ENCODE measurements around the gene QSOX1. TPM values are rescaled to one million over a fixed set of nuclear protein-coding genes. Genes with fewer than 3 reads are reported as not detected.

QSOX1 gene
- total and polyA plus RNA-seq, 4 donors, result 170 to 537 (median 256) TPM

DNA sequence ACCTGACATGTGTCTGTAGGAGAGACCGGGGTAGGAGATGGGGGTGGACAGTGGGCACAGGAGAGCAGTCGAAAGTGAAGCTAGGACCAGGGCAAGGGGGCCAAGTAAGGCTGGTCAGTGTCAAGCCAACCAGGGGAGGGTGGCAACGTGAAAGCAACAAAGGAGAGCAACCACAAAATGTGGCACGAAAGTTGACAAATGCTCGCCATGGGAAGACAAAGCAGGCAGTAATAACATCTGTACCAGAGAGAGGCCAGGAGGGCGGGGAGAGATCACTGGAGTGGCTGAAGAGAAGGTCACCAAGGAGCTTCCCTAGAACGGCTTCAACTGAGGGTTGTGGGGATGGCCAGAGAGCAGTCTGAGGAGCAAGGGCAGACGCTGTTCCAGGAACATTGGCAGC is 17.0 kb downstream of the QSOX1 start:
- H3K9ac ChIP-seq (ENCODE audit: insufficient read depth in 1 of 2, low read length in 2 of 2), result no peak overlapping the region
- peaks cover 4 to 28% (median 12%) of the 10 kb centered on the region in 5 donors for H3K4me1 ChIP-seq (ENCODE audit: control insufficient read depth in 5 of 5, insufficient read depth in 5 of 5, low read length in 5 of 5)
- no peak overlapping the region for H3K4me3 ChIP-seq
- no peak overlapping the region for H3K27ac ChIP-seq (ENCODE audit: low read depth in 1 of 2, low read length in 1 of 2)
- peaks cover 0 to 29% (median 6%) of the 10 kb centered on the region in 4 donors for H3K36me3 ChIP-seq (ENCODE audit: control insufficient read depth in 4 of 4, insufficient read depth in 4 of 4, low read length in 4 of 4)
- 82 to 88% methylated on average over 8 of the region's 8 CpGs for WGBS, 2 donors
- TF ChIP-seq, protein P1, sequence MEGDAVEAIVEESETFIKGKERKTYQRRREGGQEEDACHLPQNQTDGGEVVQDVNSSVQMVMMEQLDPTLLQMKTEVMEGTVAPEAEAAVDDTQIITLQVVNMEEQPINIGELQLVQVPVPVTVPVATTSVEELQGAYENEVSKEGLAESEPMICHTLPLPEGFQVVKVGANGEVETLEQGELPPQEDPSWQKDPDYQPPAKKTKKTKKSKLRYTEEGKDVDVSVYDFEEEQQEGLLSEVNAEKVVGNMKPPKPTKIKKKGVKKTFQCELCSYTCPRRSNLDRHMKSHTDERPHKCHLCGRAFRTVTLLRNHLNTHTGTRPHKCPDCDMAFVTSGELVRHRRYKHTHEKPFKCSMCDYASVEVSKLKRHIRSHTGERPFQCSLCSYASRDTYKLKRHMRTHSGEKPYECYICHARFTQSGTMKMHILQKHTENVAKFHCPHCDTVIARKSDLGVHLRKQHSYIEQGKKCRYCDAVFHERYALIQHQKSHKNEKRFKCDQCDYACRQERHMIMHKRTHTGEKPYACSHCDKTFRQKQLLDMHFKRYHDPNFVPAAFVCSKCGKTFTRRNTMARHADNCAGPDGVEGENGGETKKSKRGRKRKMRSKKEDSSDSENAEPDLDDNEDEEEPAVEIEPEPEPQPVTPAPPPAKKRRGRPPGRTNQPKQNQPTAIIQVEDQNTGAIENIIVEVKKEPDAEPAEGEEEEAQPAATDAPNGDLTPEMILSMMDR (IDR thresholded peaks at IDR 0.05; ENCODE audit: control extremely low read depth, extremely low read depth), result no peak
- no peaks in the 10 kb centered on the region for H3K27me3 ChIP-seq (ENCODE audit: control insufficient read depth in 3 of 3, insufficient read depth in 3 of 3, low read length in 2 of 3)
- no peak for DNase-seq
- H3K9me3 ChIP-seq (ENCODE audit: control insufficient read depth in 4 of 4, insufficient read depth in 3 of 4, low read length in 3 of 4), result no peaks in the 10 kb centered on the region
- no peak for ATAC-seq (ENCODE audit: insufficient read depth, low FRiP score)

DNA sequence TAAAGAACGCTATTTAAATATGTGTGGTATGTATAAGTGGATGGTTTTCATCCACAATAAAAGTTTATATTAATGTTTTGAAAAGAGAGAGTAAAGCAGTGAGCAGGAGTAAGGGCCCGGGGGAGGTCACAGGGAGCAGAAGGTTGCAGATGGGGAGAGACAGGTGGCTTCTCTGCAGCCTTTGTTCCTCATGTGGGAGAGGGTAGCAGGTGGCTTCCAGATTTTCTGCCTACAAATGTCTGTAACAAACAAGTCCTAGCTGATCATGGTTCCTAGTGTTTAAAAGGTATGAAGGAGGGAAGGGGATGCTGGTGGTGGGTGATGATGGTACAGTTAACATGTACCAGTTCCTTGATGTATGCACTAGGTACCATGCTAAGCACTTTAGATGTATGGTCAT is 18.8 kb downstream of the QSOX1 start:
- H3K9ac ChIP-seq (ENCODE audit: insufficient read depth in 1 of 2, low read length in 2 of 2), result no peak overlapping the region
- H3K4me3 ChIP-seq, result no peak overlapping the region
- H3K27me3 ChIP-seq (ENCODE audit: control insufficient read depth in 3 of 3, insufficient read depth in 3 of 3, low read length in 2 of 3), result no peaks in the 10 kb centered on the region
- ATAC-seq (ENCODE audit: insufficient read depth, low FRiP score), result no peak
- DNase-seq, result no peak
- TF ChIP-seq, protein P1 (IDR thresholded peaks at IDR 0.05; ENCODE audit: control extremely low read depth, extremely low read depth), result no peak
- H3K4me1 ChIP-seq (ENCODE audit: control insufficient read depth in 5 of 5, insufficient read depth in 5 of 5, low read length in 5 of 5), result peaks cover 0 to 19% (median 10%) of the 10 kb centered on the region in 5 donors
- H3K9me3 ChIP-seq (ENCODE audit: control insufficient read depth in 4 of 4, insufficient read depth in 3 of 4, low read length in 3 of 4), result no peaks in the 10 kb centered on the region
- peaks cover 0 to 24% (median 4%) of the 10 kb centered on the region in 4 donors for H3K36me3 ChIP-seq (ENCODE audit: control insufficient read depth in 4 of 4, insufficient read depth in 4 of 4, low read length in 4 of 4)
- WGBS, 2 donors, result 93 to 96% methylated on average over 2 of the region's 2 CpGs
- peak overlapping the region; percentile 67 to 73 for H3K27ac ChIP-seq (ENCODE audit: low read depth in 1 of 2, low read length in 1 of 2)

DNA sequence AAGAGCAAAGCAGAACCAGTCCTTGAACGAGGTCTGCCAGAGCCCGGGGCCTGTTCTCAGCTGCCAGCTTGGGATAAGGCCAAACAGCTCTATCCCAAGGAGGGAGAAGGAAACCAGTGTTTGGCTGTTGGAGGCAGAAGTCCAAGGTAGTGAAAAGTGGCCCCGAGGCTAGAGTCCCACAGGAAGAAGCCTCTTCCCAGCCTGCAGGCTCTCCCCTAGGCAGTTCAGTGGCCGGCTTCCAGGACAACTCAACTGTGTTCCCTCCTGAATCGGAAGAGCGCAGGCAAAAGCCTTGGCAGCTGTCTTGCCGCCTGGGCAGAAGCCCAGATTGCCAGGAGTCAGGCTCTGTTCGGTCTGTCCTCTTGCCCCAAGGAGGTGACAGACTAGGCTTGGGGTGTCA is 19.3 kb downstream of the QSOX1 start:
- TF ChIP-seq, protein P1 (IDR thresholded peaks at IDR 0.05; ENCODE audit: control extremely low read depth, extremely low read depth), result no peak
- no peaks in the 10 kb centered on the region for H3K27me3 ChIP-seq (ENCODE audit: control insufficient read depth in 3 of 3, insufficient read depth in 3 of 3, low read length in 2 of 3)
- peaks cover 0 to 15% (median 10%) of the 10 kb centered on the region in 5 donors for H3K4me1 ChIP-seq (ENCODE audit: control insufficient read depth in 5 of 5, insufficient read depth in 5 of 5, low read length in 5 of 5)
- ATAC-seq (ENCODE audit: insufficient read depth, low FRiP score) (peak; percentile 14), DNase-seq (peak; percentile 44 to 74 (median 71))
- H3K9ac ChIP-seq (ENCODE audit: insufficient read depth in 1 of 2, low read length in 2 of 2), result no peak overlapping the region
- no peak overlapping the region for H3K4me3 ChIP-seq
- 33 to 71% methylated on average over 8 of the region's 8 CpGs for WGBS, 2 donors
- H3K36me3 ChIP-seq (ENCODE audit: control insufficient read depth in 4 of 4, insufficient read depth in 4 of 4, low read length in 4 of 4), result peaks cover 0 to 21% (median 2%) of the 10 kb centered on the region in 4 donors
- peak overlapping the region; percentile 67 to 73 for H3K27ac ChIP-seq (ENCODE audit: low read depth in 1 of 2, low read length in 1 of 2)
- no peaks in the 10 kb centered on the region for H3K9me3 ChIP-seq (ENCODE audit: control insufficient read depth in 4 of 4, insufficient read depth in 3 of 4, low read length in 3 of 4)

DNA sequence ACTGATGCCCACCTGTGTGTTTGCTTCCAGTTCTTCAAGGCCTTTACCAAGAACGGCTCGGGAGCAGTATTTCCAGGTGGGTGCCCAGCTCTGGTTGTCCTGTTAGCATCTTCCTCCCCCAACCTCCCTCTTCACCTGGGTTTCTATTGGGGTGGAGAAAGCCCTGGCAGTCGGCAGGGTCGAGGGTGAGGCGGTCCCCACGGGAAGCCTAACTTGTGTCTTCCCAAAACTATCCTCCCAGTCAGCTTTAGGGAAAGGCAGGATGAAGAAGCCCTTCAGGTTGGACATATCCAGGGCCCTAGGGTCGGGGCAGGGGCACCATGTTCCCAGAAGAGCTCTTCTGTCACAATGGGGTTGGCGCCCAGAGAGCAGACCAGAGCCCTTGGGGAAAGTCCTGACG is 20.6 kb downstream of the QSOX1 start:
- TF ChIP-seq, protein P1 (IDR thresholded peaks at IDR 0.05; ENCODE audit: control extremely low read depth, extremely low read depth), result no peak
- 85 to 91% methylated on average over 9 of the region's 9 CpGs for WGBS, 2 donors
- Histone ChIP-seq H3K27me3 (ENCODE audit: control insufficient read depth in 3 of 3, insufficient read depth in 3 of 3, low read length in 2 of 3) (no peaks in the 10 kb centered on the region), H3K4me3 (no peak overlapping the region), H3K9me3 (ENCODE audit: control insufficient read depth in 4 of 4, insufficient read depth in 3 of 4, low read length in 3 of 4) (no peaks in the 10 kb centered on the region), H3K9ac (ENCODE audit: insufficient read depth in 1 of 2, low read length in 2 of 2) (no peak overlapping the region), H3K4me1 (ENCODE audit: control insufficient read depth in 5 of 5, insufficient read depth in 5 of 5, low read length in 5 of 5) (peaks cover 0 to 10% (median 6%) of the 10 kb centered on the region in 5 donors), H3K36me3 (ENCODE audit: control insufficient read depth in 4 of 4, insufficient read depth in 4 of 4, low read length in 4 of 4) (peaks cover 0 to 21% (median 9%) of the 10 kb centered on the region in 4 donors), H3K27ac (ENCODE audit: low read depth in 1 of 2, low read length in 1 of 2) (peak overlapping the region in 1 of 2 donors; percentile 49)
- DNase-seq (no peak), ATAC-seq (ENCODE audit: insufficient read depth, low FRiP score) (no peak)

Measured in lung (tissue), 12 donors.